WERI-Rb-1 (cell line): ENCODE results near the gene PELI3.

Experiments
- DNase-seq: peaks from one replicate; pipeline ENCODE4 v3.0.0-alpha.2; 2020
- H3K27ac ChIP-seq: fragments of 250-450 bp; sonication (Bioruptor Pico); 2 replicates; pipeline ENCODE4 v1.5.1; 2020; ENCODE audit warnings: mild to moderate bottlenecking, moderate library complexity
- H3K27me3 ChIP-seq: fragments of 250-450 bp; sonication (Bioruptor Pico); 2 replicates; pipeline ENCODE4 v1.5.1; 2021; ENCODE audit warnings: mild to moderate bottlenecking, low read depth, moderate library complexity; ENCODE audit not compliant: insufficient read depth, severe bottlenecking
- H3K36me3 ChIP-seq: fragments of 250-450 bp; sonication (Bioruptor Pico); 2 replicates; pipeline ENCODE4 v1.5.1; 2020; ENCODE audit warnings: mild to moderate bottlenecking, moderate library complexity
- H3K4me3 ChIP-seq: 2 replicates; pipeline ENCODE4 v1.5.1; 2011; ENCODE audit warnings: low read depth, mild to moderate bottlenecking, control low read depth, low read length
- H3K9me3 ChIP-seq: fragments of 250-450 bp; sonication (Bioruptor Pico); 2 replicates; pipeline ENCODE4 v1.5.1; 2021; ENCODE audit warnings: mild to moderate bottlenecking, moderate library complexity; ENCODE audit not compliant: severe bottlenecking
- CTCF ChIP-seq: IDR thresholded peaks from 2 replicates; pipeline ENCODE4 v1.5.1; 2011; ENCODE audit warnings: low read depth, mild to moderate bottlenecking, control low read depth, inconsistent platforms, low read length

Gene PELI3

GRCh38 chr11:66510271-66510989 is 43.7 kb downstream of the PELI3 start, which contains the start of gene BBS1:
Gene BBS1 (plus strand): TSS chr11:66510635. CDS start chr11:66510660, 25 bp downstream.
- Histone ChIP-seq H3K36me3 (peaks cover 46% of the 10 kb centered on the region), H3K9me3 (no peaks in the 10 kb centered on the region), H3K27me3 (no peaks in the 10 kb centered on the region), H3K4me3 (peak within 1 kb of the TSS; percentile 94), H3K27ac (peak within 1 kb of the TSS; percentile 85)
- TF ChIP-seq CTCF = no peak
- peak; percentile 88 for DNase-seq

DNA sequence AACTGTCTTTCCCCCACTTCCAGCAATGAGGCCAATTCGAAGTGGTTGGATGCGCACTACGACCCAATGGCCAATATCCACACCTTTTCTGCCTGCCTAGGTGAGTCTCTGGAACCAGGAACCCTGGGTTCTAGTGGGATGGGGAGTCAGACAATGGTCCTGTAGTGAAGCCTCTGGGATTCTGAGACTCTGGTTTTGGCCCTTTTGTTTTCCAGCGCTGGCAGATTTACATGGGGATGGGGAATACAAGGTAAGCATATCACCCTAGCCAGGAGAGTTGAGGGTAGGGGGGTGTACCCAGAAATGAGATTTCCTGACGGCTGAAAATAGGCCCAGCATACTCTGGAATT is 44.3 kb downstream of the PELI3 start:
- H3K9me3 ChIP-seq = no peaks in the 10 kb centered on the region
- no peak for TF ChIP-seq CTCF
- peak overlapping the region; percentile 94 for H3K4me3 ChIP-seq
- H3K27ac ChIP-seq = peak overlapping the region; percentile 85
- H3K27me3 ChIP-seq = no peaks in the 10 kb centered on the region
- peaks cover 47% of the 10 kb centered on the region for H3K36me3 ChIP-seq
- DNase-seq = no peak

DNA sequence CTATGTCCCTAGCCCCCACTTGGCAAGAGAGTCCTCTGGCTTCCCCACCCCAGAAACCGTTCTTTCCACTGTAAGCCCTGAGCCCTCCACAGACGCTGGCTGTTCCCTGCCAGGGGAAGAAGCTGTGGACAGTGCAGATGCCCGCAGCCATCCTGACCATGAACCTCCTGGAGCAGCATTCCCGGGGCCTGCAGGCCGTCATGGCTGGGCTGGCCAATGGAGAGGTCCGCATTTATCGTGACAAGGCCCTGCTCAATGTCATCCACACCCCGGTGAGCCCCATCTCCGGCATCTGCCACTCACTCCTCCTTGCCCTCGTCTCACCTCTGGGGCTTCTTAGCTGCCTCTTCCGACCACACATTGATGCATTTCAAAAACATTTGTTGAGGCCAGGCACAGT is 56.9 kb downstream of the PELI3 start:
- DNase-seq = no peak
- no peaks in the 10 kb centered on the region for H3K9me3 ChIP-seq
- H3K27ac ChIP-seq = no peak overlapping the region
- no peak for TF ChIP-seq CTCF
- H3K4me3 ChIP-seq = no peak overlapping the region
- peaks cover 58% of the 10 kb centered on the region for H3K36me3 ChIP-seq
- no peaks in the 10 kb centered on the region for H3K27me3 ChIP-seq

- peaks cover 50% of the 10 kb centered on the region for H3K36me3 ChIP-seq
- DNase-seq = no peak
Measured at GRCh38 chr11:66524304-66525040, 57.8 kb downstream of the PELI3 start.

More at GRCh38 chr11:66524304-66525040, 57.8 kb downstream of the PELI3 start:
- Histone ChIP-seq H3K27me3 (no peaks in the 10 kb centered on the region), H3K4me3 (no peak overlapping the region), H3K9me3 (no peaks in the 10 kb centered on the region), H3K27ac (no peak overlapping the region)
- no peak for TF ChIP-seq CTCF
